Activated T-helper 1 cell treated with anti-CD3 and anti-CD28 coated beads, Interleukin-12 subunit alpha, Interleukin-12 subunit beta, Interleukin-2, Interleukin-4 antibody, amounts not matched to agents 30 ng/mL and 10 ng/mL and 1 ng/mL, durations not matched to agents 14 hours and 24 hours and 36 hours (primary cell): Measurements from ENCODE around the gene SLC12A9. TPM values are rescaled to one million over a fixed set of nuclear protein-coding genes. Genes with fewer than 3 reads are reported as not detected.

Source experiments
- DNase-seq: peaks from one replicate; pipeline ENCODE4 v3.0.0; 2021; ENCODE audit warnings: low spot score
- H3K27ac Mint-ChIP-seq: one replicate; pipeline ENCODE4 v1.8.0; 2021; ENCODE audit warnings: mild to moderate bottlenecking, mixed read lengths
- H3K27me3 Mint-ChIP-seq: one replicate; pipeline ENCODE4 v1.8.0; 2022; ENCODE audit warnings: mild to moderate bottlenecking, moderate library complexity, mixed read lengths; ENCODE audit not compliant: insufficient read depth
- H3K36me3 Mint-ChIP-seq: one replicate; pipeline ENCODE4 v1.8.0; 2021; ENCODE audit warnings: low read depth, mixed read lengths
- H3K4me1 Mint-ChIP-seq: one replicate; pipeline ENCODE4 v1.8.0; 2021; ENCODE audit warnings: low read depth, mixed read lengths
- H3K4me3 Mint-ChIP-seq: one replicate; pipeline ENCODE4 v1.8.0; 2021; ENCODE audit warnings: mild to moderate bottlenecking, moderate library complexity, mixed read lengths
- H3K9me3 Mint-ChIP-seq: one replicate; pipeline ENCODE4 v1.8.0; 2021; ENCODE audit warnings: mixed read lengths
- intact Hi-C: fragments of 100-400 bp; cut with micrococcal nuclease; formaldehyde crosslinking; loops from one replicate; pipeline ENCODE4 v1.15.1; 2024
- total RNA-seq: library from RNA; stranded (reverse); gene quantifications from 2 replicates; pipeline ENCODE4 v1.2.3, GENCODE V29; 2022

Gene SLC12A9
- total RNA-seq, 1 donor from 2014 or later: 46.0 TPM

DNA sequence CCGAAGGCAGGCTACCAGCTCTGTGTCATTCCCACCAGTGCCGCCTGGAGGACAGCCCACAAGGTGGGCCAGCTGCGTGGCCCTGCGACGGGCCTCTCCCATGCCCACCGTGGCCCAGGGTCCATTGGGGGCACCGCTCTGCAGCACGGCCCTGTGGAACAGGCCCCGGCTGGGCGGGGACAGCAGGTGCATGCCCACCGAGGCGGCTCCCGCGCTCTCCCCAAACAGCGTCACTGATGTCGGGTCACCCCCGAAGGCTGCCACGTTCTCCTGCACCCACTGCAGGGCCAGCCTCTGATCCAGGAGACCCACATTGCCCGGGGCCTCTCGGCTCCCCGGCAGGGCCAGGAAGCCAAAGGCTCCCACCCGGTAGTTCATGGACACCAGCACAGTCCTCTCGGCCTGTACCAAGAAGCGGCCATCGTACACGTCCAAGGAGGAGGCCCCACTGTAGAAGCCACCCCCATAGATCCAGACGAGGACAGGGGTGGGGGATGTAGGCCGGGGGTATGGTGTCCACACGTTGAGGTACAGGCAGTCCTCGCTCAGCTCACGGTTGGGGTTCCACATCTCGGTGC is 40.9 kb downstream of the SLC12A9 start:
- Mint-ChIP-seq H3K27me3 (peaks cover 43% of the 10 kb centered on the region), H3K4me1 (peaks cover 23% of the 10 kb centered on the region), H3K27ac (no peak overlapping the region), H3K4me3 (no peak overlapping the region), H3K36me3 (peaks cover 5% of the 10 kb centered on the region), H3K9me3 (no peaks in the 10 kb centered on the region)
- no peak for DNase-seq
- intact Hi-C loops: loop anchor here (10.0 kb wide), 1 partner anchor 391 kb away; no protein-coding TSS in a partner anchor

GRCh38 chr7:100893910-100894721 is 41.6 kb downstream of the SLC12A9 start:
- H3K4me1 Mint-ChIP-seq: peaks cover 19% of the 10 kb centered on the region
- H3K27me3 Mint-ChIP-seq: peaks cover 49% of the 10 kb centered on the region
- H3K9me3 Mint-ChIP-seq: no peaks in the 10 kb centered on the region
- no peak overlapping the region for H3K27ac Mint-ChIP-seq
- H3K4me3 Mint-ChIP-seq: peak overlapping the region; percentile 45
- intact Hi-C loops: loop anchor here (10.0 kb wide), 1 partner anchor 391 kb away; no protein-coding TSS in a partner anchor
- H3K36me3 Mint-ChIP-seq: peaks cover 3% of the 10 kb centered on the region
- DNase-seq: no peak

DNA sequence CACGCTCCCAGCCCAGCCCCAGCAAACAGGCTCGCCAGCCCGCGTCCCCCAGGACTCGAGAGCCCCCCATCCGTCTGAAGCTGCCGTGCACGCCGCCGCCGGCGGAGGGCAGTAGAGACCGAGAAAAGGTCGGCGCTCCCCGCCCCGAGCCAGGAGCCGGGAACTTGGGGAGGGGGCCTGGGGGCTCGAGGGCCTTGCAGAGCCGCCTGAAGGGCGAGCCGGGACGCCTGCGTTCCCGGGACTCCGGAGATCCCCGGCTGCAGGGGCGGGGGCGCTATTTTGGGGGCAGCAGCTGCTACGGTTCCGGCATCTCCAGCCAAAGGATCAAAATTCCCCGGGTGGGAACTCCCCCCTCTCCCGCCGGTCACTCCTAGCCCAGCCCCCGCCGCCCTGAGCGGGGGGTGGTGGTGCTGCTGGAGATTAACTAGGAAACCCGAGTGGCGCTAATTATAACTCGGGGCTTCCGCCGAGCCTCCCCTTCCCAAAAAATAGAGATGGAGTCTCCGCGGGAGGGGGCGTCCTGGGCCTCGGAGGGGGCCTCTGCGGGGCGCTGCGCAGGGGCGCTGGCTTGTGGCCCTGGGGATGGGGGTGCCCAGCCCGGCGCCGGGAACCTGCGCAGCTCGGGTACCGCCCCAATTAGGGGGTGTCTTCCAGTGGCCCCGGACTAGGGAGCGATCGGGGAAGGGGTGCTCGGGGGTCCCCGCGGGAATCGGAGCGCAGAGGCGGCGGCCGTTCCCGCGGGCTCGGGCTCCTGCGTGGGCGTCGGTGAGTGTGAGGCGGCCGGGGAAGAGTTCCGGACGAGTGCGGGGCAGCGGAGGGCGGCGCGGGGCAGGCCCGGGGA is 42.6 kb downstream of the SLC12A9 start:
- no peak overlapping the region for H3K27ac Mint-ChIP-seq
- DNase-seq: no peak
- peaks cover 55% of the 10 kb centered on the region for H3K27me3 Mint-ChIP-seq
- H3K4me3 Mint-ChIP-seq: no peak overlapping the region
- H3K9me3 Mint-ChIP-seq: no peaks in the 10 kb centered on the region
- H3K36me3 Mint-ChIP-seq: peaks cover 3% of the 10 kb centered on the region
- intact Hi-C loops: loop anchor here (5.0 to 10.0 kb wide), 3 partner anchors 72 to 390 kb away; partner anchors contain the start of gene MUC12
- H3K4me1 Mint-ChIP-seq: peaks cover 18% of the 10 kb centered on the region

DNA sequence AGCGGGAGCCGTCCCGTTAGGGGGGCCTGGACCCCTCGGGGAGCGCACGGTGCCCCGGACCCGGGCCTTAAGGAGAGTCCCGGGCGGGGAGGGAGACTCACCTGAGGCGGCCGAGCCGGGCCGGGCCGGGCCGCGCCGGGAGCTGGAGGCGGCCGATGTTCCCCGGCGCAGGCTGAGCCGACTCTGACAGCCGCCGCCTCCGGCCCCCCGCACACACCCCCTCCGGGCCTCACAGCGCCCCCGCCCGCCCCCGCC is 43.1 kb downstream of the SLC12A9 start, which contains the start of gene ACHE:
Gene ACHE (minus strand): TSS at position 188 of the 255 bp plus-strand sequence. CDS start 1,656 bp downstream, outside the sequence.
- H3K4me1 Mint-ChIP-seq: peaks cover 13% of the 10 kb centered on the region
- intact Hi-C loops: loop anchor here (5.0 to 10.0 kb wide), 3 partner anchors 72 to 389 kb away; partner anchors contain the start of gene MUC12
- DNase-seq: no peak
- peaks cover 58% of the 10 kb centered on the region for H3K27me3 Mint-ChIP-seq
- peak within 1 kb of the TSS; percentile 27 for H3K27ac Mint-ChIP-seq
- peak within 1 kb of the TSS; percentile 69 for H3K4me3 Mint-ChIP-seq
- H3K9me3 Mint-ChIP-seq: no peaks in the 10 kb centered on the region
- H3K36me3 Mint-ChIP-seq: peaks cover 3% of the 10 kb centered on the region

DNA sequence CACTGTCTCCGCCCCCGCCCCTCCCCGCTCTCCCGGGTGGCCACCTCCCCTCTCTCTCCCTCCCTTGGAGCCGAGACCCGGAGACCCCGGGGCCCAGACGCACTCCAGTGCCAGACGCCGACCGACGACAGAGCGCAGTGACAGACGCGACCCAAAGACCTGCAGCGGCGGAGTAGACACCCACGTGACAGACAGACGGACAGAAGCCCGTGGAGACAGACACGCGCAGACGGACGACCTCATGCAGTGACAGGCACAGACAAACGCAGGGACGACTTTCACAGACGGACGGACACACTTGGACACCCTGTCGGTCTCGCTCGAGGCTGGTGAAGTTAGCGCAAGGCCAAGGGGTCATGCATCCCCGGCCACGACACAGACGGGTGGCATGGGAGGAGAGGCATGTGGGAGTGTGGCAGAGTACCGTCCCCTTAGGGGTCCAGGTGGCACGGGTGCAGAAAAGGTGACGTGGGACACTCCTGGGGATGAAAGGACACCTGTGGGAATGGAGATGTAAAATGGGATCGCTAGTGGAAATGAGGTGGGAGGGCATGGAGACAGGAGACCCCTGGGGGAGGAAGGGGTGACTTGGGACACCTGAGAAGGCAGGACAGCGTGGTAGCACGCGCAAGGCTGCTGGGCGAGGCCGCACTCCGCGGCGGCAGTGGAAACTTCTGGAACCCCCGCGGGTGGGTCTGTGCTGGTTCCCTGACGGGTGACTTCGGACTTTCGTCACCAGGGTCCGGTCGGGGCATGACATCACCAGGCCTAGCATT is 43.6 kb downstream of the SLC12A9 start:
- H3K4me1 Mint-ChIP-seq: peaks cover 11% of the 10 kb centered on the region
- H3K9me3 Mint-ChIP-seq: no peaks in the 10 kb centered on the region
- intact Hi-C loops: loop anchor here (5.0 to 10.0 kb wide), 3 partner anchors 71 to 389 kb away; partner anchors contain the start of gene MUC12
- peak overlapping the region; percentile 27 for H3K27ac Mint-ChIP-seq
- H3K27me3 Mint-ChIP-seq: peaks cover 57% of the 10 kb centered on the region
- H3K36me3 Mint-ChIP-seq: peaks cover 3% of the 10 kb centered on the region
- peak overlapping the region; percentile 69 for H3K4me3 Mint-ChIP-seq
- DNase-seq: no peak

GRCh38 chr7:100896732-100897608 is 44.5 kb downstream of the SLC12A9 start:
- Mint-ChIP-seq H3K4me1 (peaks cover 7% of the 10 kb centered on the region), H3K36me3 (peaks cover 3% of the 10 kb centered on the region), H3K4me3 (peak overlapping the region; percentile 63), H3K27ac (no peak overlapping the region), H3K9me3 (no peaks in the 10 kb centered on the region), H3K27me3 (peaks cover 51% of the 10 kb centered on the region)
- intact Hi-C loops: loop anchor here (1.0 to 10.0 kb wide), 6 partner anchors 8 to 388 kb away; partner anchors contain the start of genes MUC12 and UFSP1
- DNase-seq: peak; percentile 51

- intact Hi-C loops: loop anchor here (1.0 to 10.0 kb wide), 6 partner anchors 9 to 387 kb away; partner anchors contain the start of genes MUC12 and UFSP1
- peak overlapping the region; percentile 15 for H3K4me3 Mint-ChIP-seq
- peaks cover 3% of the 10 kb centered on the region for H3K36me3 Mint-ChIP-seq
- peaks cover 7% of the 10 kb centered on the region for H3K4me1 Mint-ChIP-seq
- no peak overlapping the region for H3K27ac Mint-ChIP-seq
- H3K27me3 Mint-ChIP-seq: peaks cover 42% of the 10 kb centered on the region
- no peaks in the 10 kb centered on the region for H3K9me3 Mint-ChIP-seq
- DNase-seq: no peak
These were observed 45.4 kb downstream of the SLC12A9 start for GRCh38 chr7:100897772-100898454.

DNA sequence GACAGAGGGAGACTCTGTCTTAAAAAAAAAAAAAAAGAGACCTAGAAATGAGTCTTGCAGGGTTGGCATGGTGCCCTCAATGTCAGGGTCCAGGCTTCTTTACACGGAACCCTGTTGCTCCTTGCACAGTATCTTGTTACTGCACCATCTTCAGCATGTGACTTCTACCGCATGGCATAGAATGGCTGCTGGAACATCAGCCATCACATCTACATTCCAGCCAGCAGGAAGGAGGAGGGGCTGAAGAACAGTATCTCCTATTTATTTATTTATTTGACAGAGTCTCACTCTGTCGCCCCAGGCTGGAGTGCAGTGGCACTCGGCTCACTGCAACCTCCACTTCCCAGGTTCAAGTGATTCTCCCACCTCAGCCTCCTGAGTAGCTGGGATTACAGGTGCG is 46.9 kb downstream of the SLC12A9 start:
- H3K4me3 Mint-ChIP-seq: no peak overlapping the region

GRCh38 chr7:100900978-100901377 is 48.5 kb downstream of the SLC12A9 start:
- Mint-ChIP-seq H3K27ac (no peak overlapping the region), H3K36me3 (peaks cover 3% of the 10 kb centered on the region), H3K4me3 (no peak overlapping the region), H3K4me1 (peaks cover 4% of the 10 kb centered on the region), H3K27me3 (peaks cover 34% of the 10 kb centered on the region), H3K9me3 (no peaks in the 10 kb centered on the region)
- intact Hi-C loops: no loop called here
- no peak for DNase-seq

More for the DNA sequence above, 46.9 kb downstream of the SLC12A9 start:
- Mint-ChIP-seq H3K27ac (no peak overlapping the region), H3K4me1 (peaks cover 7% of the 10 kb centered on the region), H3K27me3 (peaks cover 36% of the 10 kb centered on the region), H3K36me3 (peaks cover 3% of the 10 kb centered on the region), H3K9me3 (no peaks in the 10 kb centered on the region)
- DNase-seq: no peak
- intact Hi-C loops: loop anchor here (5.0 to 10.0 kb wide), 3 partner anchors 68 to 385 kb away; partner anchors contain the start of gene MUC12

- Mint-ChIP-seq H3K27me3 (peaks cover 29% of the 10 kb centered on the region), H3K4me3 (no peak overlapping the region), H3K9me3 (no peaks in the 10 kb centered on the region), H3K36me3 (no peaks in the 10 kb centered on the region), H3K27ac (no peak overlapping the region), H3K4me1 (no peaks in the 10 kb centered on the region)
- DNase-seq: no peak
- intact Hi-C loops: no loop called here
These were observed 49.4 kb downstream of the SLC12A9 start for GRCh38 chr7:100901921-100902332.

DNA sequence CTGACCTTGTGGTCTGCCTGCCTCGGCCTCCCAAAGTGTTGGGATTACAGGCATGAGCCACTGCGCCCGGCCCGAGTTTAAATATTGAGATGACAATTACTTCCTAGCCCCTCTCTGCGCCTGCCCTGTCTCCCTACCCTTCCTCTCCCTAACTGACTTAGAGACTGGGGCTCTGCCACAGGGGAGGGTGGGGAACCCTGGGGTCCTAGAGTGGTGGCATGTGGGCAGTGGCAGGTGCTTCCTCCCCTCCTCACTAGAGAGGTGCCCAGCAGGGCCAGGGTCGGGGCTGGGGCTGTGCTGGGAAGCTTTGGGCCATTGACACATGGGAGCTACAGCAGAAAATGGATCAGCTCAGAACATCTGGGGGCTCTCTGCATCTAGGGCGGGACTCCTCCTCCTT is 50.1 kb downstream of the SLC12A9 start:
- H3K36me3 Mint-ChIP-seq: no peaks in the 10 kb centered on the region
- H3K27ac Mint-ChIP-seq: no peak overlapping the region
- no peaks in the 10 kb centered on the region for H3K9me3 Mint-ChIP-seq
- no peak for DNase-seq
- H3K27me3 Mint-ChIP-seq: peaks cover 24% of the 10 kb centered on the region
- H3K4me3 Mint-ChIP-seq: no peak overlapping the region
- H3K4me1 Mint-ChIP-seq: no peaks in the 10 kb centered on the region
- intact Hi-C loops: no loop called here
